HG03175 (cell line): Measurements from ENCODE around the gene NAT14.
"Not testable (repeated sequence)": the region's sequence is repeated elsewhere in the genome, so short reads cannot be mapped to it uniquely, and the experiment has no call there.

ENCODE experiments used
- ATAC-seq: cut with Tn5 transposase; IDR thresholded peaks from one replicate; pipeline ENCODE4 v1.9.1; 2021; ENCODE audit warnings: mild to moderate bottlenecking, moderate library complexity; ENCODE audit not compliant: unreplicated experiment

Gene NAT14

GRCh38 chr19:55534280-55534679 is 49.3 kb downstream of the NAT14 start:
- ATAC-seq = not testable (repeated sequence)

- no peak for ATAC-seq
Measured at GRCh38 chr19:55535173-55535964, 50.4 kb downstream of the NAT14 start.

- no peak for ATAC-seq
Measured at GRCh38 chr19:55535965-55536350, 51.0 kb downstream of the NAT14 start.

- ATAC-seq = no peak
Measured at GRCh38 chr19:55536366-55536765, 51.4 kb downstream of the NAT14 start.
